Embryonic facial prominence (tissue), 1 donor: ENCODE data around the gene POLR1A.

Experiments
- DNase-seq: peaks from one replicate; pipeline ENCODE4 v3.0.0-alpha.2; 2016; ENCODE audit errors: extremely low spot score

The POLR1A gene

DNA sequence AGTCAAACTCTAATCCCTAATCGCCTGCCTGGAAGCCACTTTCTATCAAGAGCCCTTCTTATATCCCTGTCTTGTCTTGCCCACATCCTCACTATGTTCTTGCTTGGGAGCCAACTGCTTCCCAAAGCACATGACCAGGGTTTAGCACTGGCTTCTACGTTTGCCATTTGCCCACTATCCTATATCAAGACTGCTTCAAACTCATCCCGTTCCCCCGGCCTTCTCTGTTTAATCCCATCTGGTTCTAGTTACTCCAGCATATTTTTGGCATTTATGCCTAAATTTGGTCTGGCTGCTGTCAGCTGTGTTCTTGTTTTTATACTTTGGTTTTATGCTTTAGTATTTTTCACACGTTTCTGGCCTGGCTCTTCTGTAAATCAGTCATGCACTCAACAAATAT is 40.2 kb downstream of the POLR1A start:
- peak; percentile 16 for DNase-seq

DNA sequence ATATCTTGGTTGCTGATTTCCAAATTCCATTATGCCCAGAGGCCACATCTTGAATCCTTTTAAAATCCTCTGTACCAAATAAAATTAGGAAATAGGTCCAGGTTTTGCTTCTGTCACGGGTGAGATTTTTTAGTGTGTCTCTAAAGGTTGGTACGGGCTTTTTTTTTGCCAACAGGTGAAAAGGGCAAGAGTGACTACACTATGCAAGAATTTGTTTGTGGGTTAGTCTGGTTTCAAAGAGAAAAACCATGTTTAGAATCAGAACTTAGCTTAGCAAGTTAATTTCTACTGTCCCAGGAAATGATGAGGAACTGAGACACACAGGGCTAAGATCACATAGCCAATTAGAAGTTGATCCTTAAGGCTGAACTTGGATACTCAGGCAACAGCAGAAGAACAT is 41.7 kb downstream of the POLR1A start:
- DNase-seq: no peak

DNA sequence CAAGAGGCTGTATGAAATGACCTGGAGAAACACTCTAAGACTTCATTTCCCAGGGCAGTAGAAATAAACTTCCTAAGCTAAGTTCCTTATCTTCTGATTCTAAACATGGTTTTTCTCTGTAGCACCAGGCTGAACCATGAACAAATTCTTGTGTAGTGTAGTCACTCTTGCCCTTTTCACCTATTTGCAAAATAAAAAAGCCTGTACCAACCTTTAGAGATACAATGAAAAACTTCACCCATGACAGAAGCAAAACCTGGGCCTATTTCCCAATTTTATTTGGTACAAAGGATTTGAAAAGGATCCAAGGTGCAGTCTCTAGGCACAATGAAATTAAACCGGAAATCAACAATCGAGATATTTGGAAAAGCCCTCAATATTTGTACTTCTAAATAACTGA is 43.6 kb downstream of the POLR1A start:
- DNase-seq: no peak

DNA sequence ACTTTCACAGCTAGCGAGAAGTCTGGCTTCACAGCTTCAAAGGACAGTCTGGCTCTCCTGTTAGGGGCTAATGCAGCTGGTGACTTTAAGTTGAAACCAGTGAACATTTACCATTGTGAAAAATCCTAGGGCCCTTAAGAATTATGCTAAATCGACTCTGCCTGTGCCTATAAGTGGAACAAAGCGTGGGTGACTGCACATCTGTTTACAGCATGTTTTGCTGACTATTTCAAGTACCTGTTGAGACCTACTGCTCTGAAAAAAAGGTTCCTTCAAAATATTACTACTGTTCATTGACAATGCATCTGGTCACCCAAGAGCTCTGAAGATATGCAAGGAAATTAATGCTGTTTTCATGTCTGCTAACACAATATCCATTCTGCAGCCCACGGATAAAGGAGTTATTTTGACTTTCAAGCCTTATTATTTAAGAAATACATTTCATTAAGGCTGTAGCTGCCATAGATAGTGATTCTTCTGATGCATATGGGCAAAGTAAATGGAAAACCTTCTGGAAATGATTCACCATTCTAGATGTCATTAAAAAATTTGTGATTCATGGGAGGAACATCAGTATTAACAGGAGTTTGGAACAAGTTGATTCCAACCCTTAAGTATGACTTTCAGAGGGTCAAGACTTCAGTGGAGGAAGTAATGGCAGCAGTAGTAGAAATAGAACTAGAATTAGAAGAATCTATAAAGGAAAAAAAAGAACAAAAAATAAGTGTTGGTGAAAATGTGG is 48.9 kb downstream of the POLR1A start:
- DNase-seq: no peak

DNA sequence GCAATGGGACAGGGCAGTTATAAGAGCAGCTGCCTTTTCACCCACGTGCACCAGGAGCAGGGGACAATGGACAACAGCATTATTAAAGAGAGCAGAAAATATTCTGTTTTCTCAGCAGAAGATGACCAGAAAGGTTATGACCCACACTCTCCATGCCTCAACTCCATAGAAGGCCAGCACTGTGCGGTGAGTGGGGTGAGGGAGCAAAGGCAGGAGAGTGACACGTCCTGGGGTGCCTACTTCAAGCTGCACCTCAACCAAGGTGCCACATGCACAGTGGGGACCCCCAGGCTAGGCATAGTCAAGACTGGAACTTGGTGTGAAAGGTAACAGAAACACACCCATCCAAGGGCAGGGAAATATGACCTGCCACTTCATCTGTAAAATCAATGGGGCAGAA is 50.4 kb downstream of the POLR1A start:
- no peak for DNase-seq

DNA sequence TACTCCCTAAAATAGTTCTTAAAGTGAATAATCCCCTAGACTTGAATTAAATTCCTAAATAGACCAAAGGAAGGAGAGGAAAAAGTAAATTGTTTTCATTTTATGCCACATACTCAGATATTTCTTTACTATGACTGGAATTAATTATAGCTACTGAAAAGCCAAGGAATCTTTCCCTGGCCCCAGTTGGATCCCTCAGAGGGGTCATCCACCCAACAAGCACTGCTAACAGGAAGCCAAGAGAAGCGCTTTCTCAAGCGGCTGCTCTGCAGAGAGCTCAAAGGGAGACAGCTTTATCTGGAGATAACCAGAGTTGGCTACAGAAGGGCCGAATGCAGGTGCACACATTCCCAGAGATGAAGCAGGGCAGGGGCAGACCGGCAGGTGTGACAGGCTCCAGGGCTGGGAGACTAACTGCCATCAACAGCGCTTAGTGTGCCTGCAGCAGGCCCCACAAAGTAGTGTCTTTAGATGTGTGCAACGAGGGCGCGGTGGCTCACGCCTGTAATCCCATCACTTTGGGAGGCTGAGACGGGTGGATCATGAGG is 51.1 kb downstream of the POLR1A start:
- DNase-seq: no peak

DNA sequence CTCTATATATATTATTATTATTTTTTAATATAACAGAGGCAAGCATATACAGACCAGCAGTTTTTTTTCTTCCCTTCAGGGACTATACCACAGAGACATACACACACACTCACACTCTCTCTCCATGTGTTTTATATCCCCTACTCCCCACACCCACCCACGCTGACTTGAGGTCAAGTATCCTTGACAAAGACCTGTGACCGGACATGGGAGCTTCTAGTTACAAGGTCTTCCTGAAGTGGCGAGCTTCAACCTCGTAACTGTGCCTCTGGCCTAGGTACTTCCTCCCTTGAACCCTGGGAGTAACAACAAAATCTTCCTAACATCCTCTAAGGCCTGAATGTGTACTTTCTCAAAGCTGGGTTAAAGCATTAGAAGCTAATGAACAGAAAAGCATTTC is 52.5 kb downstream of the POLR1A start:
- no peak for DNase-seq

DNA sequence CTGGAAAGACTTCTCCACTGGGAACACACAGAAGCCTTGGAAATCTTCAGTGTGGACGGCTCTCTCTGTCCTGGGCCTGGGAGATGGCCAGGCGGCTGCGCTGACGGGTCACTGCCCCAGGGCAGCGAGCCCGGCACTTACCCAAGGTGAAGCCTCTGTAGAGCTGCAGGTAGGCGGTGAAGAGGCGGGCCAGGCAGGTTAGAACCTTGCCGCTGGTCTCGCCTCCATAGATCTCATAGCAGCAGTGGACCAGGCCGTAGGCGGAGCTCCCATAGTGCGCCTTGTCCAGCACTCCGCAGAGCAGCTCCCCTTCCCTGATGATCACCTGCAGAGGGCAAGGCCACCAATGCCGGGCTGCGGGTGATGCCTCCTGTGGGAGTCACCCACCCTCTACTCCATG is 53.0 kb downstream of the POLR1A start:
- DNase-seq: no peak

DNA sequence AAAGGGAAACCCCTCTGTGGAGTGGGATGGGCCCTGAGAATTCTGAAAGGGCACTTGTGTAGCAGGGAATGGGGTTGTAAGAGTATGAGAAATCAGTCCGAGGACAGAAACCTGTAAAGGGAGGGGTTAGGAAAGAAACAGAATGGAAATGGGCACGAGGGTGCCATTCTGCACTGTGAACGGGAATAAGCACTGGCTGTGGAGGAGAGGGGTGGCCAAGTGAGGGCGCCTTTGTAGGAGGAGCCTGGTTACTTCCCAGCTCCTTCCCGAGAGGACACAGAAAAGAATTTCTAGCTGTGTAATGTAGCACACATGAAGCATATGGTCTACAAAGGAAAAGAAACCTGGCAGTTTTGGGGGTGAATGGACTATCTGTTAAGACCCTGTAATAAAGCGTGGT is 53.4 kb downstream of the POLR1A start:
- DNase-seq: no peak

DNA sequence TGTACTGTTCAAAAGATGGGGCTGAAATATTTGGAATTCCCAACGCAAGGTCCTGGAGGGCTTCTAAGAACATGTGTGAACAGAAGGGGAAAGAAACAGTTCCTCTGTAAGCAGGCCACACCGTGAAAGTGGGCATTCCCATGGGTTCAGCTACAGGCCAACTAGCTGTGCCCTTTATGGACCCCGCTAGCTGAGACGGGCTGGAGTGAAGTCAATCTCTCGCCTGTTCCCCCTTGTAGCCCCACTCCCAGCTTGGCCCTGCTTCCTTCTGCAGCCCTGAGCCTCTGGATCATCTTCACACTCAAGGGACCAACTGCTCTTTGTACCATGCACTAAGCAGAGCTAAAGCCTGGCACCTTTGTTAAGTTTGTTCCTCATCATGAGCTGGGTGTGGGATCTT is 55.4 kb downstream of the POLR1A start:
- DNase-seq: no peak

DNA sequence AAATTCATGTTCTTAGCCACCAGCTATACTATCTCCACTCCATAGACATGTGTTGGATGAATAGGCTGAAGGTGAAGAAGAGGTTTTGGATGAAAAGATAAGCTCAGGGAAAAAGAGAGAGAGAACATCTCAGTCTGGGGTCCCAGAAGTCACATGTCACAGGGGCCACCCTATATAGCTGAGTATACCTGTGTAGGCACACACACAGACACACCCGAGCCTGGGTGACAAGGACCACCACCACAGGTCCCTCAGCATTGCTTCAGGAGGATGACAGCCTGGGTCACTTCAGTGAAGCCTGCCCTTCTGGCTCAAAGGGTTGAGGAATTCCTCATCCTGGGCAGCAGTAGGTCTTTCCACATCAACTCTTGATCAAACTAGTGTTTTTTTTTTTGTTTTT is 56.2 kb downstream of the POLR1A start:
- DNase-seq: no peak

DNA sequence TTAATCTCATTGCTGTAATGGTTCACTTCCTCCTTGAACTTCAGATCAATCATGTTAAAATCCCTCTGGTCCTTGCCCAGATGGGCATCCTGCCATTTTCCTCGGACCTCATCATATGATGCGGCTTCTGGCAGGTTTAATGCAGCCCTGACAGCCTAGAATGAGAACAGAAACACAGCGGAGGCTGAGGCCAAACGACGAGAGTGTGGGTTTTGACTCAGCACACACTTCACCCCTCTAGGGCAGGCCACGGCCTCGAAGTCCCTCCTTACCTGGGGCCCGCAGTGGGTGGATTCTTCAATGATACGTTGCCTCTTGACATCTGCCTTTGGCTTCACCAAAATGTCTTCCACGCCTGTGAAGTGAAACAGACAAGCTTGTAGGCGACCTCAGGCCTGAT is 56.8 kb downstream of the POLR1A start:
- no peak for DNase-seq

DNA sequence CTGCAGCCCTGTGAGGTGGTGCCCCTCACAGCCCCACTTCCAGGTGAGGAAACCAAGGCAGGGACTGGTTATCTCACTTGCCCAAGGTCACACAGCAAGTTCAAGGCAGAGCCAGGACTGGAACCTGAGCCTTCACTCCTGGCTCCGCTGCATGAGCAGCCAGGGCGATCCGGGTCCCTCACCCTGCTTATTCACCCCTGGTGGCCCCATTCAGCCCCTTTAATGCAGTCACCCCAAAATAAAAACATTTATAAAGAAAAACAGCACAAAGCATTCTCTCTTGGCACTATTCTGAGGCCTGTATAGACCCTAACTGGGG is 57.3 kb downstream of the POLR1A start:
- no peak for DNase-seq

DNA sequence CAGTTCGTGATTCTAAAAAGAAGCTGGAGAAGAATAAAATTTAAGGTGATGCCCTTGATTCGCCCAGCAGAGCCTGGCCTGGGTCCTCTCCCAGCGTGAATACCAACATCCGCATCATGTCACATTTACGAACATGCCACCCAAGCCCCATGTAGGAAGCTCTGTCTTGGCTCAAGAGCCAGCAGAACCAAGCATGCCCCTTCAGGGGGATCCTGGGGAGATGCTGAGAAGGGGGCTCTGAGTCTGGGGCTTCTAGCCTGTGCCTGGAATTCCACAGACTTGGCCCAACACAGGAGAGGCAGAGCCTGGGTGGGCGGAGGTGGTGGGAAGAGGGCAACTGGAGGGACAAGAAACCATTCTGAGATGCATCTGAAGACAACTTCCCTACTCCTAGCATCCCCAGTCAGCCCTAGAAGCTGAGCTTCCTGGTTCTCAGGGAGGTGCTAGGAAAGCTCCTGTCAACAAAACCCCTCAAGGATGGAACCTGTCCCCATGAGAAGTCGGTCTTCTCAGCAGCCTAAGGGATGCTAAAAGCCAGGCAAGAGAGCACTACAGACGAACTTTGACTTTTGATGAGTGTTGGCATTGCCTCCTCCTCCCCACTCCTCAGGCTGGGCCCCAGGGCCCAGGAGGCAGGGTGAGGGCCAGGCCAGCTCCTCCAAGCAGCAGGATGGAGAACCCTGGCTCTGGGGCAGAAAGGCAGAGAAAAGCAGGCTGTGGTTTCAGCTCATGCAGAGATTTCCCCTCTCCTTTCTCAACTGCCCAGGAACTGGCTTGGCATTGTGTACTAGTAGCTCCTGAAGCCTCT is 57.9 kb downstream of the POLR1A start:
- no peak for DNase-seq

DNA sequence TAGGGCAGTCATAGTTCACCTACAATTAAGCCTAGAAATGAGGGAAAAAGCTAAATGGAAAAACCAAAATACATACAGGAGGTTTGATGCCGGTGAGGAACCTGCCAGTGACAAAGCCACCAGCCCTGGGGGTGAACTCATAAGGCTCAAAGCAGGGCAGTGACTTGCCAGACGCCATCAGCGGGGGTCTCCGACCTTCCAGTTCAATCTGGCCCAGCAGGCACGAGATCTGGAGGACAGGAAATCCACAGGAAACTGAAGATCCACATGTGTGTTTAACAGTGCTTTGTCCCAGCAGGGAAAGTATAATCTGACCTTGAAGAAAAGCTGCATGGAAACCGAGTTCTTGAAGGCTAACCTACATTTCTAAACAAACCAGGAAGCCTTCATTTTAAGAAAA is 60.1 kb downstream of the POLR1A start:
- no peak for DNase-seq

DNA sequence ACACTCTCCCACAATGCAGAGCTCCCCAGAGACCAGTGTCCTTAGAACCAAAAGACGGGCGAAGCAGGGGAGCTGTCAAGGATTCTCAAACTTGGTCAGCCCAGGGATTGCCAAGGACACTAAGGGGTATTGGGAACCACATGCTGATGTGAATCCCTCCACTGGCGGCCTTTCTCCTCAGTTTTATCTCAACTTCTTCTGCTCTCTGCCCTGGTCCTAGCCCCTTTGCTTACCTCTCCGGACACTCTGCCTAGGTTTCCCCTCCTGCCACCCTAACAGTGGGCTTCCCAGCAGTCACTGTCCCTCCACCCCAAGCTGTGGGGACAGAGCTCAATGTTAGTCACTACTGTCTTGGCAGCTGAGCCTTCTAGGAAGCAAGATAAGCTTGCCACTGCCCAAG is 61.1 kb downstream of the POLR1A start:
- no peak for DNase-seq

DNA sequence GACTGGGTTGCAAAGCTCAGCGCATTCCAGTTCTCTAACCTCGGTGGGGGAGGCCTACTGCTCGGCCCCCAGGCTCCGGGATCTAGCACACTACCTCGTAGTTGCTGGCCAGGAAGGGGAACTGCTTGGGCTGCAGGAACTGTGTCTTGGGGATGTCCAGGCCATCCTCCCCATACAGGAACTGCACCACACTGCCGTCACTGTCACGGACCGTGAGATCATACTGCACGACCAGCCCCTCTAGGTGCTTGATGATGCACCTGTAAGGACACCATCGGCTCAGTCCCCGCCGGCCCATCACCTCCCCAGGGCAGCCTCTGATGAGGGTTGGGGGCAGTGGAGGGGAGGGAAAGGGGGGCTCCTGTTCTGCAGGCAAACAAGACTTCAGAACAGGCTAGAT is 61.6 kb downstream of the POLR1A start:
- no peak for DNase-seq

DNA sequence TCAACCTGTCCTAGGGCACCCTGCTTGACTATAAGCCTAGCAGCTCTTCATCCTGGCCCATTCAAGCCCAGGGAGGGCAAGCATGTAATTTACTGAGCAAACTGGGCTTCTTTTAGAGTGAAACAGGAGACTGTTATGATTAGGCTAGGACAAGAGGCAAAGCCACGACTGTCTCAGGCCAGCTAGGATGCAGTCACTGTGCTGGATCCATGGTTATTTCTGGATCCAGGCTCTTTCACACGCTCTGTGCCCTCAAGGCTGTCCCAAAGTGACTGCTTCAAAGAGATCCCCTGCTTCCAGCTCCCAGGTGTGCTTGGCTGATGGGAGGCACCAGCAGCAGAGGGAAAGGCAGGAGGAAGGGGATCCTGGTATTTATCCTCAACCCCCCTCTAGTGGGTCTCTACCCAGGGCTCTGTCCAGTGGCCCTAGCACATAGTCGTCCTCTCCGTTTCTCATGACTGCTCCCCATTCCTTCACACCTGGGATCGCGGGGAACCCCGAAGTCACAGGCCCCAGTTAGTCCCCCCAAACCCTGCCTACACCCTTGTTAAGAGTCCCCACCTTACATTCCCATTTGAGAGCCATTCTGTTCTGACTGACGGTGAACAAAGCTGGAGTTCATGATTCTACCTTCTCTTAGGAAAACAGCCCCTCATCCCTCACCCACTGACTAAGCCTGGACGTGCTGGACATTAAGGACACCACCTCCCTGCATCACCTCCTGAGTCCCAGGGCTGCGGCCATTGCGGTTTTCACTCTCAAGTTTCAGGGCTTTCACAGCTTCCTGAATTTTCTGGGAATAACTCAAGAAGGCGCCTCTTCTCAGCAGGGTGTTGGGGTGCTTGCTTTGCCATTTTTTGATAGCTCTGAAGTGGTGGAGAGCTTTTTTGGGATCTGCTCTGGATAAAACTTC is 63.2 kb downstream of the POLR1A start:
- no peak for DNase-seq

DNA sequence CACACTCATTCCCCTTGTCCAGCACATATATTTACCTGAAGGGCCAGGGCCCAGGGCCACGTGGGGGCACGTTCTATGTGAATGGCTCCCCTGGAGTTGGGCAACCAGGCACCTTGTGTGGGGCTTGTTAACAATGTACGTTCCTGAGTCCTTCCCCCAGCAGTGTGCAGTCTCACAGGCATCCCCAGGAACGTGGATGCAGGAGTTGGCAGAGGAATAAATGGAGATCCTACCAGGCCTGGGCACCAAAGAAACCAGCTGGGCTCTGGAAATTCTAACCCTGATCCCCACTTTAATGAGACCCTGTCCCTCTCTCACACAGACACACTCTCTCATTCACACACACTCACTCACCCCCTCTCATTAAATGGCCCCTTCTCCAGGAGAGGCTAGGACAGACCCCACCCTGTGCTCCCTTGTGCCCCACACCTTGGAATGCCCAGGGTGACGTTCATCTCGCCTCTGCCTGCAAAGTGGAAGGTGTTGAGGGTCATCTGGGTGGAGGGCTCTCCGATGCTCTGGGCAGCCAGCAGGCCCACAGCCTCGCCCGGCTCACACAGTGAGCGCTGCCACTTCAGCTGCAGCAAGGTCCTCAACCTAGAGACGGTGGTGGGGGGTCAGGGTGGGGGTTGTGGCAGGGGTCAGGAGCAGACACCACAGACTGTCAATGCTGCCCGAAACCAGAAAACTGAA is 65.6 kb downstream of the POLR1A start:
- DNase-seq: no peak

DNA sequence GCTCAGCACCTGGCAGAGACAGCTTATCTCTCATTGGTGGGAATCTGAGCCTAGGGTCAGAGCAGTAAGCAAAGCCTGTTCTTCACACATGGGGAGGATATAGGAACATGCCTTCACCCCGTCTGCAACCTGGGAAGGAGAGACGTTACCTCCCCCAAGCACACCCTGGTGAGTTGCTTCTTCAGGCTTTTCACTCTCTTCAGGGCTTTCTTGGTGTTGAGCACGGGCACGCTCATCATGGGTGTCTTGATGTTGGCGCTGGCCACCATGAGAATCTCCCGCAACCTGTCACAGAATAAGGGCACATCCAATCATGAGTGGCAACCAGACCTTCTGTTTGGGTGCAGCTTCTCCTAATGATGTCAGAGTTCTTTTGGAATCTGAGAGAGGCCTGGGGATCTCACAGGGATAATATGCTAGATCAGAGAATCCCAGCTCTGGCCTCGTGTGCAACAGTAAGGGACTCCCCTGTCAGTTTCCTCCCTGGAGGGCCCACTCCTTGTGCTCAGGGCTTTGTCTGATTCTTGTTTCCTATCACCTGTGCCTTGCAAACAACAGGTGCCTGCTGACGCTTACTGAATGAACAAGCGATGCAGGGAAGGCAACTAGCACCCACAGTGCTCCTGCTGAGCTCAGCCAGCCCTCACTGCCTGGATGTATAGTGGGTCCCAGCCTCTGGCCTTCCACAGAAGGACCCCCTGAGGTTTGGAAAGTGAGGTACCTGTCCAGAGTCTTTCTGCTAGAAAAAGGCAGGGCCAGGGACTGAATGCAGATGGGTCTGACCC is 66.3 kb downstream of the POLR1A start:
- no peak for DNase-seq
